ENCODE measurements around the gene SDR39U1. TPM values are rescaled to one million over a fixed set of nuclear protein-coding genes. Genes with fewer than 3 reads are reported as not detected.

The SDR39U1 gene
- polyA plus RNA-seq, 1 donor from 2014 or later = 142 TPM

DNA sequence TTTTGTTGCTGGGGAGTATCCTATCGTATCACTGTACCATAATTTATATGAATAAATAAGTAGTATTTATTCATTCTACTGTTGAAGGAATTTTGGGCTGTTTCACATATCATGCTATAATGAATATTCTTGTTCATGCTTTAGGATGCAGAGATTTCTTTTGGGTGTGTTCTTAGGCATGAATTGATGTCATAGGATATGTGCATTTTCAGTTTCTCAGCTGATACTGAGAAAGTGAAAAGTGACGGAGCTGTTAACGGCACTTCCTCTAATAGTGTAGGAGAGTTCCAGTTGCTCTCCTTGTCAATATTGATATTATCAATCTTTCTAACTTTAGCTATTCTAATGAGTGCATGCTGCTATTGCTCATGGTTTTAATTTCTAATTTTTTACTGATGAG lies 23.2 kb upstream of the SDR39U1 start:
- Histone ChIP-seq H3K4me2 (ENCODE audit: low read length) (no peak overlapping the region), H3K27ac (ENCODE audit: low read length) (no peak overlapping the region), H3K27me3 (ENCODE audit: insufficient read depth, low read depth, low read length) (no peaks in the 10 kb centered on the region), H3K79me2 (replicated peaks; ENCODE audit: insufficient read depth, low read length) (no peaks in the 10 kb centered on the region), H2AFZ (ENCODE audit: low read depth, low read length) (no peak overlapping the region), H3F3A (ENCODE audit: insufficient read depth, low read length, poor library complexity, severe bottlenecking) (no peaks in the 10 kb centered on the region), H3K9ac (ENCODE audit: low read length) (no peak overlapping the region), H3K4me3 (ENCODE audit: low read length) (no peak overlapping the region), H3K9me3 (ENCODE audit: low read length) (no peaks in the 10 kb centered on the region), H3K36me3 (ENCODE audit: insufficient read depth, low read length) (no peaks in the 10 kb centered on the region), H4K20me1 (ENCODE audit: insufficient read depth) (no peaks in the 10 kb centered on the region), H3K9me2 (ENCODE audit: insufficient read depth, low read length) (no peaks in the 10 kb centered on the region)
- TF ChIP-seq CTCF (IDR thresholded peaks at IDR 0.05; ENCODE audit: poor library complexity, severe bottlenecking) = no peak
- no peak for TF ChIP-seq EZH2 (IDR thresholded peaks at IDR 0.05; ENCODE audit: borderline replicate concordance, insufficient read depth, low read length, poor library complexity, severe bottlenecking)
- TF ChIP-seq REST (IDR thresholded peaks at IDR 0.05; ENCODE audit: borderline replicate concordance) = no peak
- TF ChIP-seq MXI1 (conservative IDR thresholded peaks at IDR 0.05; ENCODE audit: poor library complexity, severe bottlenecking) = no peak
- no peak for TF ChIP-seq SMC3 (conservative IDR thresholded peaks at IDR 0.05; ENCODE audit: poor library complexity)
- no peak for TF ChIP-seq POLR2AphosphoS5 (IDR thresholded peaks at IDR 0.05)
- no peak for TF ChIP-seq TAF1 (IDR thresholded peaks at IDR 0.05; ENCODE audit: low read depth)
- TF ChIP-seq RAD21 (conservative IDR thresholded peaks at IDR 0.05) = no peak
- TF ChIP-seq EP300 (conservative IDR thresholded peaks at IDR 0.05; ENCODE audit: poor library complexity, severe bottlenecking) = no peak

- TF ChIP-seq EZH2 (IDR thresholded peaks at IDR 0.05; ENCODE audit: borderline replicate concordance, insufficient read depth, low read length, poor library complexity, severe bottlenecking) (no peak), MXI1 (conservative IDR thresholded peaks at IDR 0.05; ENCODE audit: poor library complexity, severe bottlenecking) (no peak), REST (IDR thresholded peaks at IDR 0.05; ENCODE audit: borderline replicate concordance) (no peak), RAD21 (conservative IDR thresholded peaks at IDR 0.05) (no peak), POLR2AphosphoS5 (IDR thresholded peaks at IDR 0.05) (no peak), CTCF (IDR thresholded peaks at IDR 0.05; ENCODE audit: poor library complexity, severe bottlenecking) (no peak), SMC3 (conservative IDR thresholded peaks at IDR 0.05; ENCODE audit: poor library complexity) (no peak), TAF1 (IDR thresholded peaks at IDR 0.05; ENCODE audit: low read depth) (no peak), EP300 (conservative IDR thresholded peaks at IDR 0.05; ENCODE audit: poor library complexity, severe bottlenecking) (no peak)
- Histone ChIP-seq H4K20me1 (ENCODE audit: insufficient read depth) (no peaks in the 10 kb centered on the region), H3K4me3 (ENCODE audit: low read length) (no peak overlapping the region), H3K4me2 (ENCODE audit: low read length) (no peak overlapping the region), H3K36me3 (ENCODE audit: insufficient read depth, low read length) (no peaks in the 10 kb centered on the region), H3K27ac (ENCODE audit: low read length) (no peak overlapping the region), H3K9me3 (ENCODE audit: low read length) (no peaks in the 10 kb centered on the region), H3K27me3 (ENCODE audit: insufficient read depth, low read depth, low read length) (no peaks in the 10 kb centered on the region), H3F3A (ENCODE audit: insufficient read depth, low read length, poor library complexity, severe bottlenecking) (no peaks in the 10 kb centered on the region), H3K9ac (ENCODE audit: low read length) (no peak overlapping the region), H2AFZ (ENCODE audit: low read depth, low read length) (no peak overlapping the region), H3K9me2 (ENCODE audit: insufficient read depth, low read length) (no peaks in the 10 kb centered on the region), H3K79me2 (replicated peaks; ENCODE audit: insufficient read depth, low read length) (no peaks in the 10 kb centered on the region)
Measured at GRCh38 chr14:24465368-24465767, 22.8 kb upstream of the SDR39U1 start.

Measured in neural cell (in vitro differentiated cells).